Epidermal melanocyte (primary cell): ENCODE measurements around the gene DNAJB2.
A peak's percentile ranks its signal among the peaks of the same experiment; 100 is the strongest.
"Not testable (repeated sequence)": the region's sequence is repeated elsewhere in the genome, so short reads cannot be mapped to it uniquely, and the experiment has no call there.

ENCODE experiments used
- DNase-seq: peaks from one replicate; pipeline ENCODE4 v3.0.0; 2011; ENCODE audit warnings: low spot score; ENCODE audit not compliant: insufficient read length

Gene DNAJB2

GRCh38 chr2:219298759-219299371 is 19.7 kb downstream of the DNAJB2 start:
- peak; percentile 92 for DNase-seq

DNA sequence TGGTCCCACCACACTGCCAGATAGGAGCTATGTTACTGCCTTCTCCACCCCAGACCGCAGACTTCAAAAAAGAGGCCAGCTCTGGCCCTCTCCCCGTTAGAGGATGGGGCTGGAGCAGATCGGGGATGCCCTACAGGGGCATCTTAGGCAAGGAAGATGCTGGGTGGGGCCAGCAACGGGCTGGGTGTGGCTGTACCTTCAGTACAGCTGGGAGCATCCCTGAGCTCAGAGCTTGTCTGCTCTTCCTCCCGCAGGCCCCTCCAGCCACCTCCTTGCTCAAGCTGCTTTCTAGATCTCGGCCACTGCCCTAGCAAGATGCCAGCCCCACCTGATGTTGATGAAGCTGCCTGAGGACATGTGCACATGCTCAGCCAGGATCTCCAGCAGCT is 20.2 kb downstream of the DNAJB2 start:
- no peak for DNase-seq

DNA sequence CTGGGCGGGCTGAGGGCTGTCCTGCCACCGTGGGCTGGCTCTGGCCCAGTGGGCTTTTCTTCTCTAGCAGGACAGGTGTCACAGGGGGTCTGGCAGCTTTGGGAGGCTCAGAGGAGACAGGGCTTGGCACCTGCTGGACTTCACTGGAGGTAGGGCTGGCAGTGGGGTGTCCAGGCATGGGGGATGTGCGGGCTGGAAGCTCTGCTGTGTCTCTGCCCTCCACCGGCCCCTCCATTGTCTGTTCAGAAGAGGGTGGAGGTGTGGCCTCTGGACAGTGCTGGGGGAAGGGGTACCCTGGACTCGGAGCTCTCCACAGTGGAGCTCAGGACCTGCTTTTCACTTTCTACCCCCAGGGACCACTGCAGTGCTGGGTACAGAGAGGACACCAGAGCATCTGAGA is 20.9 kb downstream of the DNAJB2 start:
- no peak for DNase-seq

DNA sequence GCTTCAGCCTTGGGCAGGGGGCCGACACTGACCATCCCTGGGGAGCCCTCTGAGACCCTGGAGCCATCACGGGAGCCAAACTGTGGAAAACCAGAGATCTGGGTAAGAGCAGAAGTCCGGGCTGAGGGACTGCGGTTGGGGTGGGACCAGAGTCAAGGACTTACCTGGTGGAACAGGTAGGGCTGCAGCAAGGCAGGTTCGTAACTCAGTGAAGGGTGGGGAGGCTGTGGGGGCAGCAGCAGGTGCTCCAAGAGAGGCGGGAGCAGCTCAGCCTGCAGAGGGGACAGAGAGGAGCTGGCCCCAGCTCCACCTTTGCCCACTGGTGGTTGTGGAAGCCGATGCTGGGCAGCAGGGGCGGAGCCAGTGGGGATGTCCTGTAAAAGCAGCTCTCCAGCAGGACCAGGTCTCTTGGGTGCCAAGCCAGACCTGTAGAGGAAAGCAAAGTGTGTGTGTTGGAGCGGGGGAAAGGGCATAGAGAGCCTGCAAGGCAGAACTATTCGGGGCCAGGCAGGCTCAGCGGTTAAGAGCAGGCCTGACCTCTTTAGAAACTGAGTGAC is 23.3 kb downstream of the DNAJB2 start:
- DNase-seq = no peak

DNA sequence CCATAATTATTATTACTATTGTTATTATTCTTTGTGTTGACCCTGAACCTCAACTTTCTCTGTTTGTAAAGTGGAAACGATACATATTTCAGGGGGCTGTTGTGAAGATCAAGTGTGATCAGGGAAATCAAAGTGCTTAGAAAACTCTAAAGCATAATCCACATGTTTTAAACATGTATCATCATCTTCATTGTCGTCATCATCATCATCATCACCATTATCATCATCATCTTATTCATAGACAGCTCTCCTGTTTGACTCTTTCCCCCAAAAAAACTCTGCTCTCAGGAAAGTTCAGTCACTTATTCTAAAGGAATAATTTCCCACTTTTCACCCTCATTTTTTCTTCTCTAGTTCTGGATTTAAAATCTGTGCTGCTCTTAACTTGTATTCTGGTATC is 25.1 kb downstream of the DNAJB2 start:
- no peak for DNase-seq

DNA sequence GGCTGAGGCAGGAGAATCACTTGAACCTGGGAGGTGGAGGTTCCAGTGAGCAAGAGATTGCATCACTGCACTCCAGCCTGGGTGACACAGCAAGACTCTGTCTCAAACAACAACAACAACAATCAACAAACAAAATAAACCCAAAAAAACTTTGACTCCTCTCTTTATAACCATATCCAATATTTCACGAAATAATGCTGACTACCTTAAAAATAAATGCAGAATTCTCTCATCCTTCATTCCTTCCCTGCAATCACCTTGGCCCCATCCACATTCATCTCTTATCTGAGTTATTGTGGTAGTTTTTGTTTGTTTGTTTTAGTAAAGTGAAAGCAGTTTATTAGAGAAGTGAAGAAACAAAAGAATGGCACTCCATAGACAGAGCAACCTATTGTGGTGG is 26.9 kb downstream of the DNAJB2 start:
- DNase-seq = no peak

DNA sequence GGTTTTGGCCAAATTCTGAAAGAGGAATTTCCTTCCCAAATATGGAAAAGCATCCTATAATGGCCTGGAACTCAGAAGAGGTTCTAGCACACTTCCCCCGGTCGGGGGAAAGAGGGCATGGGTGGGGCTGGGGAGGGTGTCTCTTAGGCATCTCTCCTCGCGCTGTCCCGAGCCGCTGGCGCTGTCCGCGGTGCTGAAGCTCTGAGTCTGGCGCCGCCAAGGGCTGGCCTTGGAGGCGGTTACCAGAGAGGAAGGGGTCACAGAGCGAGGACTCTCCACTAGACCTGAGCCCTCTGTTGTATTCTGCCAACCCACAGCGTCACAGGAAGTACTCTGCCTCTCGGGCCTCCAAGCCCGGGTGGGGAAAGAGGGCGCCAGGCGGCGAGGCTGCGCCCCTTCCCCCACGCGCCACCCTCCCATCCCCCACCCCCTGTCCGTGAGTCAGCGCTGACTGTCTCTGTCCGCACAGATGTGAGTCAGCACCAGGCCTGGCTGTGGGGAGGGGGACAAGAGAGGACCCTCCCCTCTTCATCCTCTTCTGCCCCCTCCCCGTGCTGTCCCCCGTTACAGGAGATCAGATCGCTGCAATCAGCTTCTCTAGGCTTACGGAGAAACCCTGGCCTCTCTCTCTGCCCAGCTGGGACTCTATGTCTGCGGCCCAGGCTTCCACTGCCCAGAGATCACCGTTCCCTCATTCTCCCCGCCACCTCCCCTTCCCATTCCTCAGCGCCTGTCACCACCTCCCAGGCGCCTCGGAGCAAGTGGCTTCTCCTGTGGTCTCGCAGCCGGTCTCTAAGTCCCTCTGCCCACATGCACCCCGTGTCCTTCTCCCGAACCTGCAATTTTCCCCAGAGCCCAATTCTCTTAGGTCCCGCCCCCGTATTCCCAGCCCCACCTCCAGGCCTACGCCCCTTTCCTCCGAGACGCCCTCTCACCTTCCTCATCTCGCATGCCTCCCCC is 29.3 kb downstream of the DNAJB2 start:
- peak; percentile 78 for DNase-seq

- no peak for DNase-seq
Observed at GRCh38 chr2:219309278-219309677, 30.1 kb downstream of the DNAJB2 start, which contains the start of gene PTPRN. TSS of gene PTPRN (minus strand) at chr2:219309401. CDS start at chr2:219309332, 69 bp downstream.

DNA sequence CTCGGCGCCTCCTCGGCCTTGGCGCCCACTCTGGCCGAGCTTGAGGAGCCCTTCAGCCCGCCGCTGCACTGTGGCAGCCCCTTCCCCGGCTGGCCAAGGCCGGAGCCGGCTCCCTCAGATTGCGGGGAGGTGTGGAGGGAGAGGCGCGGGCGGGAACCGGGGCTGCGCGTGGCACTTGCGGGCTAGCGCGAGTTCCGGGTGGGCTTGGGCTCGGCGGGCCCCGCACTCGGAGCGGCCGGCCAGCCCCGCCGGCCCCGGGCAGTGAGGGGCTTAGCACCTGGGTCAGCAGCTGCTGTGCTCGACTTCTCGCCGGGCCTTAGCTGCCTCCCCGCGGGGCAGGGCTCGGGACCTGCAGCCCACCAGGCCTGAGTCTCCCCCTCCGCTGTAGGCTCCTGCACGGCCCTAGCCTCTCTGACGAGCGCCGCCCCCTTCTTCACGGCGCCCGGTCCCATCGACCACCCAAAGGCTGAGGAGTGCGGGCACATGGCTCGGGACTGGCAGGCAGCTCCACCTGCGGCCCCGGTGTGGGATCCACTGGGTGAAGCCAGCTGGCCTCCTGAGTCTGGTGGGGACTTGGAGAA is 33.6 kb downstream of the DNAJB2 start:
- DNase-seq = not testable (repeated sequence)

DNA sequence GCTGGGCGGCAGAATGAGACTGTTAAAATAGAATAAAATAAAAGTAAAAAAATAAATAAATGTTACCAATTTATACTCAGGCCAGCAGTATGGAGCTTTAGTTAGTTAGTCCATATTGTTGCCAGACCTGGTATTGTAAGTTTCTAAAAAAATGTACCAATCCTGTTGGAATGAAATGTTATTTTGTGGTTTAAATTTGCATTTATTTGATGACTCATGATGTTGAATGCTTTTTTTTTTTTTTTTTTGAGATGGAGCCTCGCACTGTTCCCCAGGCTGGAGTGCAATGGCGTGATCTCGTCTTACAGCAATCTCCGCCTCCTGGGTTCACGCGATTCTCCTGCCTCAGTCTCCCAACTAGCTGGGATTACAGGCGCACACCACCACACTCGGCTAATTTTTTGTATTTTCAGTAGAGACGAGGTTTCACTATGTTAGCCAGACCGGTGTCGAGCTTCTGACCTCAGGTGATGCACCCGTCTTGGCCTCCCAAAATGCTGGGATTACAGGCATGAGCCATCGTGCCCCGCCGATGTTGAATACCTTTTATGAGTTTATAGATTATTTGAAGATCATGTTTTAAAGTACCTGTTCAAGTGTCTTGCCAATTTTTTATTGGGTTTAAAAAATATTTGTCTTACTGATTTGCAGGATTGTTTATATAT is 35.8 kb downstream of the DNAJB2 start:
- no peak for DNase-seq

- DNase-seq = no peak
Observed at GRCh38 chr2:219323434-219323833, 44.3 kb downstream of the DNAJB2 start.

DNA sequence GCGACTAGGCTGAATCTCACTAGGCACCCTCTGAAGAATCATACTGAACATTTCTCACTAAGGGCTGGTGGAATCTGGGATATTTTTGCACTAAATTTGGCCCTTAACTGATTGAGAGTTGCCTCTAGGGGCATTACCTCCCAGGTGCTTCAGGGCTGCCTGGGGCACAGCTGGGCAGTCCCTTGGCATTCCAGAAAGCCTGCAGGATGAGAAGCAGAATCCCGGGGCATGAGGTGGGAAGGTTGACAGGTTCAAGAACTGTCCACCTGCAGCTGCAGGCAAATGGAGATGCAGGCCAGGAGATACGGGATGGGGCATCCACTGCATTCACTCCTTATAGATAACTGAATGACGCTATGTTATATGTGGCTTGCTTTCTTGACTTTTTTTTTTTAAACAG is 46.0 kb downstream of the DNAJB2 start:
- DNase-seq = no peak

DNA sequence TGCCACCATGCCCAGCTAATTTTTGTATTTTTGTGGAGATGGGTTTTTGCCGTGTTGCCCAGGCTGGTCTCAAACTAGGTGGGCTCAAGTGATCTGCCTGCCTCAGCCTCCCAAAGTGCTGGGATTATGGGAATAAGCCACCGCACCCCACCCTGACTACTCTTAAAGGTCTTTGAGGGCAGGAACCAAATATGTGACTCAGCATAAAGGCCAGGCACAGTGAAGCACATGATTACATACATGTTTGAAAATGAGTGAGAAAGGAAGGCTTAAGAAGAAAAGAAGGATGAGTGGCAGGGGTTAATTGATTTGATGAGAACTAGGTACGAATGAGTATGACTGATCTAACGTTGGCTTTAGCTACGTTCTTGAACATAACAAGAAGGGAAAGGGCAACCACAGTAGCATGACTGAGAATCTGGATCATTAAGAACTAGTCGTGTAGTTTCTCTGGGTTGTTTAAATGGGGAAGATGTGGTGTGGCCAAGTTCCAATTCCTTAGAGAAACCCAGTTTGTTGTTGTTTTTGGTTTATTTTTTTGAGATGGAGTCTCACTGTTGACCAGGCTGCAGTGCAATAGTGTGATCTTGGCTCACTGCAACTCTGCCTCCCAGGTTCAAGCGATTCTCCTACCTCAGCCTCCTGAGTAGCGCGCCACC is 46.6 kb downstream of the DNAJB2 start:
- DNase-seq = no peak

- no peak for DNase-seq
Observed at GRCh38 chr2:219327719-219328118, 48.6 kb downstream of the DNAJB2 start.

GRCh38 chr2:219331560-219332213 is 52.5 kb downstream of the DNAJB2 start:
- no peak for DNase-seq

- no peak for DNase-seq
Observed at GRCh38 chr2:219332542-219332941, 53.4 kb downstream of the DNAJB2 start, which contains the start of gene RESP18. TSS of gene RESP18 (minus strand) at chr2:219332744.

DNA sequence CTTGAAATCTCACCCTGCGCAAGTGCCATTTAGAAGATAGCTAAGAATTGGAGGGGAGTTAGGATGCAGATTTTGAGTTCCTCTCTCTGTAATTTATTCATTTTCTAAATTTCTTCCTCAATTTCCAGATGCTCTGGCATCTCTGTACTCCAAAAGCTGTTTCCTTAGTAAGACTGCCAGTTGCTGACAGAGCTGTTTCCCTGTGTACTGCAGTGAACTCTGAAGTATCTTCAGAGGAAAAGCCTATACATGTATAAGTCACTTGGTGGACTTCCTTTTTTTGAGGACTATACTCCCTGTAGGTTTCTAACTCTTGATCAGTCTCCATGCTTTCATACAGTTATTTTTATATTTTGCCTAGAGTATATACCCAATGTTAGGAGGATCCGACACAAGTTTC is 54.9 kb downstream of the DNAJB2 start:
- no peak for DNase-seq

DNA sequence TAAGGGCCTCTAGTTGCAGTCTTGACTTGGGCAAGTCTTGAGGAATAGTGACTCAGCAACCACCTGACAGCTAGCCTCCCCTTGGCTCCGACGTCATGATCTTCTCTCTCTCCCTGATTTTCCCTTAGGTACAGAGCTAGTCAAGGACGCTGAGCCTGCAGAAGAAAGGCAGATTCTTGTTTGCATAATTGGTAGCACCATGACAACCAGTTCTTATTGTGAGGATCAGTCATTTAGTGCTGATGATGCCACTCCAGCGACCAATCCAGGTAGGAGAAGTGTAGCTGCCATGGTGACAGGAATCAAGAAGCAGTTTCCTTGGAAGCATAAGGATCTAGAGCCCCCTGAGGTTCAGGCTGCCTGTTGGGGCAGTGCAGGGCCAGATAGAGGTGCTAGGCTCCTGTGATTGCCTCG is 56.2 kb downstream of the DNAJB2 start:
- no peak for DNase-seq
